ENCODE measurements around the gene GSK3B. TPM values are rescaled to one million over a fixed set of nuclear protein-coding genes. Genes with fewer than 3 reads are reported as not detected.
A peak's percentile ranks its signal among the peaks of the same experiment; 100 is the strongest.

The GSK3B gene
- total RNA-seq, 8 experiments from 2014 or later, result 25.5 to 72.2 (median 55.4) TPM

GRCh38 chr3:120093119-120093910 is 932 bp downstream of the GSK3B start:
- ATAC-seq (replicated peaks in 6 of 8), result no peak
- in situ Hi-C loops (cut with MboI; ENCODE audit: low pct_unique_long_range_greater_than_20kb in 2 of 9, low sequenced_read_pairs in 9 of 9, unreplicated experiment in 9 of 9), result loop anchor here in 1 of 9 experiments (25.0 kb wide), 1 partner anchor 206 kb away; no protein-coding TSS in a partner anchor
- 0 to 2% (median 0%) methylated on average over 4 to 18 of the region's 22 CpGs for WGBS, 10 experiments
- H3K4me3 ChIP-seq, result peak overlapping the region; percentile 72 to 93 (median 88)
- H3K27ac ChIP-seq, result peak overlapping the region; percentile 97 to 98
- peaks cover 16 to 20% of the 10 kb centered on the region in 2 donors for H3K4me1 ChIP-seq (replicated peaks in 1 of 2)

GRCh38 chr3:120092474-120092873 is 1.8 kb downstream of the GSK3B start:
- no peak overlapping the region for H3K27ac ChIP-seq
- H3K4me1 ChIP-seq (replicated peaks in 1 of 2), result peaks cover 16 to 20% of the 10 kb centered on the region in 2 donors
- 0 to 33% (median 0%) methylated on average over 1 of the region's 1 CpG; no CpG with 5 or more reads in 1 of the 10 experiments for WGBS, 10 experiments
- peak overlapping the region; percentile 72 to 93 (median 88) for H3K4me3 ChIP-seq
- ATAC-seq (replicated peaks in 6 of 8), result no peak
- in situ Hi-C loops (cut with MboI; ENCODE audit: low pct_unique_long_range_greater_than_20kb in 2 of 9, low sequenced_read_pairs in 9 of 9, unreplicated experiment in 9 of 9), result loop anchor here in 1 of 9 experiments (25.0 kb wide), 1 partner anchor 205 kb away; no protein-coding TSS in a partner anchor

GRCh38 chr3:120090422-120090821 is 3.8 kb downstream of the GSK3B start:
- WGBS, 10 experiments, result 0 to 73% (median 9%) methylated on average over 1 of the region's 1 CpG; no CpG with 5 or more reads in 1 of the 10 experiments
- H3K27ac ChIP-seq, result no peak overlapping the region
- peaks cover 10 to 11% of the 10 kb centered on the region in 2 donors for H3K4me1 ChIP-seq (replicated peaks in 1 of 2)
- H3K4me3 ChIP-seq, result peak overlapping the region; percentile 72 to 93 (median 88)
- ATAC-seq (replicated peaks in 6 of 8), result no peak
- in situ Hi-C loops (cut with MboI; ENCODE audit: low pct_unique_long_range_greater_than_20kb in 2 of 9, low sequenced_read_pairs in 9 of 9, unreplicated experiment in 9 of 9), result loop anchor here in 1 of 9 experiments (25.0 kb wide), 1 partner anchor 203 kb away; no protein-coding TSS in a partner anchor

- Histone ChIP-seq H3K4me1 (replicated peaks in 1 of 2) (peaks cover 10 to 11% of the 10 kb centered on the region in 2 donors), H3K27ac (no peak overlapping the region), H3K4me3 (peak overlapping the region; percentile 6 to 19 (median 10))
- in situ Hi-C loops (cut with MboI; ENCODE audit: low pct_unique_long_range_greater_than_20kb in 2 of 9, low sequenced_read_pairs in 9 of 9, unreplicated experiment in 9 of 9), result loop anchor here in 1 of 9 experiments (25.0 kb wide), 1 partner anchor 202 kb away; no protein-coding TSS in a partner anchor
- 45 to 98% (median 61%) methylated on average over 1 to 4 of the region's 4 CpGs; no CpG with 5 or more reads in 2 of the 10 experiments for WGBS, 10 experiments
- no peak for ATAC-seq (replicated peaks in 6 of 8)
Observed at GRCh38 chr3:120089089-120089488, 5.2 kb downstream of the GSK3B start.

GRCh38 chr3:120088622-120089021 is 5.6 kb downstream of the GSK3B start:
- Histone ChIP-seq H3K4me3 (peak overlapping the region; percentile 6 to 19 (median 9)), H3K4me1 (replicated peaks in 1 of 2) (peaks cover 10 to 11% of the 10 kb centered on the region in 2 donors), H3K27ac (no peak overlapping the region)
- no peak for ATAC-seq (replicated peaks in 6 of 8)
- 33 to 100% (median 100%) methylated on average over 1 to 3 of the region's 3 CpGs; no CpG with 5 or more reads in 3 of the 10 experiments for WGBS, 10 experiments
- in situ Hi-C loops (cut with MboI; ENCODE audit: low pct_unique_long_range_greater_than_20kb in 2 of 9, low sequenced_read_pairs in 9 of 9, unreplicated experiment in 9 of 9), result loop anchor here in 1 of 9 experiments (25.0 kb wide), 1 partner anchor 201 kb away; no protein-coding TSS in a partner anchor

GRCh38 chr3:120081719-120082118 is 12.5 kb downstream of the GSK3B start:
- in situ Hi-C loops (cut with MboI; ENCODE audit: low pct_unique_long_range_greater_than_20kb in 2 of 9, low sequenced_read_pairs in 9 of 9, unreplicated experiment in 9 of 9), result loop anchor here in 1 of 9 experiments (25.0 kb wide), 1 partner anchor 194 kb away; no protein-coding TSS in a partner anchor
- WGBS, 10 experiments, result 87 to 100% (median 95%) methylated on average over 2 to 3 of the region's 3 CpGs

GRCh38 chr3:120080836-120081235 is 13.4 kb downstream of the GSK3B start:
- no peak overlapping the region for H3K27ac ChIP-seq
- 83 to 100% (median 100%) methylated on average over 1 to 2 of the region's 2 CpGs; no CpG with 5 or more reads in 4 of the 10 experiments for WGBS, 10 experiments
- peaks cover 0 to 3% of the 10 kb centered on the region in 2 donors for H3K4me1 ChIP-seq (replicated peaks in 1 of 2)
- ATAC-seq (replicated peaks in 6 of 8), result no peak
- no peak overlapping the region for H3K4me3 ChIP-seq
- in situ Hi-C loops (cut with MboI; ENCODE audit: low pct_unique_long_range_greater_than_20kb in 2 of 9, low sequenced_read_pairs in 9 of 9, unreplicated experiment in 9 of 9), result loop anchor here in 1 of 9 experiments (25.0 kb wide), 1 partner anchor 194 kb away; no protein-coding TSS in a partner anchor

More at GRCh38 chr3:120081719-120082118, 12.5 kb downstream of the GSK3B start:
- Histone ChIP-seq H3K4me1 (replicated peaks in 1 of 2) (peaks cover 0 to 3% of the 10 kb centered on the region in 2 donors), H3K4me3 (no peak overlapping the region), H3K27ac (no peak overlapping the region)
- ATAC-seq (replicated peaks in 6 of 8), result no peak

GRCh38 chr3:120077731-120078130 is 16.5 kb downstream of the GSK3B start:
- H3K4me1 ChIP-seq (replicated peaks in 1 of 2), result no peaks in the 10 kb centered on the region
- in situ Hi-C loops (cut with MboI; ENCODE audit: low pct_unique_long_range_greater_than_20kb in 2 of 9, low sequenced_read_pairs in 9 of 9, unreplicated experiment in 9 of 9), result loop anchor here in 1 of 9 experiments (25.0 kb wide), 1 partner anchor 190 kb away; no protein-coding TSS in a partner anchor
- no peak overlapping the region for H3K4me3 ChIP-seq
- ATAC-seq (replicated peaks in 6 of 8), result no peak
- WGBS, 10 experiments, result 0 to 100% (median 66%) methylated on average over 1 to 2 of the region's 2 CpGs; no CpG with 5 or more reads in 2 of the 10 experiments
- no peak overlapping the region for H3K27ac ChIP-seq

GRCh38 chr3:120072867-120073525 is 21.3 kb downstream of the GSK3B start:
- Histone ChIP-seq H3K4me3 (no peak overlapping the region), H3K4me1 (replicated peaks in 1 of 2) (no peaks in the 10 kb centered on the region), H3K27ac (no peak overlapping the region)
- in situ Hi-C loops (cut with MboI; ENCODE audit: low pct_unique_long_range_greater_than_20kb in 2 of 9, low sequenced_read_pairs in 9 of 9, unreplicated experiment in 9 of 9), result no loop called here
- no peak for ATAC-seq (replicated peaks in 6 of 8)
- 79 to 100% (median 100%) methylated on average over 1 to 3 of the region's 3 CpGs for WGBS, 10 experiments

- Histone ChIP-seq H3K4me1 (replicated peaks in 1 of 2) (no peaks in the 10 kb centered on the region), H3K4me3 (no peak overlapping the region), H3K27ac (no peak overlapping the region)
- in situ Hi-C loops (cut with MboI; ENCODE audit: low pct_unique_long_range_greater_than_20kb in 2 of 9, low sequenced_read_pairs in 9 of 9, unreplicated experiment in 9 of 9), result no loop called here
- peak in 1 of 8 experiments; percentile 7 for ATAC-seq (replicated peaks in 6 of 8)
- 78 to 100% (median 82%) methylated on average over 1 to 5 of the region's 6 CpGs; no CpG with 5 or more reads in 3 of the 10 experiments for WGBS, 10 experiments
Observed at GRCh38 chr3:120071259-120071658, 23.0 kb downstream of the GSK3B start.

GRCh38 chr3:120070263-120070981 is 23.8 kb downstream of the GSK3B start:
- H3K27ac ChIP-seq, result no peak overlapping the region
- no peaks in the 10 kb centered on the region for H3K4me1 ChIP-seq (replicated peaks in 1 of 2)
- in situ Hi-C loops (cut with MboI; ENCODE audit: low pct_unique_long_range_greater_than_20kb in 2 of 9, low sequenced_read_pairs in 9 of 9, unreplicated experiment in 9 of 9), result no loop called here
- H3K4me3 ChIP-seq, result no peak overlapping the region
- WGBS, 10 experiments, result 73 to 100% (median 94%) methylated on average over 1 to 4 of the region's 4 CpGs; no CpG with 5 or more reads in 2 of the 10 experiments
- ATAC-seq (replicated peaks in 6 of 8), result no peak

- no peaks in the 10 kb centered on the region for H3K4me1 ChIP-seq (replicated peaks in 1 of 2)
- no peak overlapping the region for H3K4me3 ChIP-seq
- in situ Hi-C loops (cut with MboI; ENCODE audit: low pct_unique_long_range_greater_than_20kb in 2 of 9, low sequenced_read_pairs in 9 of 9, unreplicated experiment in 9 of 9), result no loop called here
- no peak for ATAC-seq (replicated peaks in 6 of 8)
- H3K27ac ChIP-seq, result no peak overlapping the region
- 81 to 100% (median 97%) methylated on average over 1 to 3 of the region's 3 CpGs for WGBS, 10 experiments
Observed at GRCh38 chr3:120067083-120067482, 27.2 kb downstream of the GSK3B start.

Measured in motor neuron (in vitro differentiated cells).